HepG2 (cell line): ENCODE results near the gene RPL41. TPM values are rescaled to one million over a fixed set of nuclear protein-coding genes. Genes with fewer than 3 reads are reported as not detected.

Experiments used
- BHLHE40 ChIP-seq: IDR thresholded peaks from 2 replicates; pipeline ENCODE4 v1.6.1; 2011; ENCODE audit warnings: low read length, improper control_type of control experiment
- CEBPG ChIP-seq: IDR thresholded peaks from 2 replicates; pipeline ENCODE4 v1.6.1; 2016
- DR1 ChIP-seq: sonication (generic); formaldehyde crosslinking; IDR thresholded peaks from 2 replicates; pipeline ENCODE4 v1.8.0; 2021; ENCODE audit warnings: mild to moderate bottlenecking, missing genetic modification reagents, inconsistent platforms
- DZIP1 ChIP-seq: sonication (generic); formaldehyde crosslinking; IDR thresholded peaks from 2 replicates; pipeline ENCODE4 v1.5.0; 2020; ENCODE audit warnings: mild to moderate bottlenecking, missing genetic modification reagents
- ELF3 ChIP-seq: IDR thresholded peaks from 2 replicates; pipeline ENCODE4 v1.6.1; 2016; ENCODE audit warnings: missing genetic modification reagents, missing compliant biosample characterization
- HNRNPK ChIP-seq: fragments of 200-400 bp; formaldehyde crosslinking; IDR thresholded peaks from 2 replicates; pipeline ENCODE4 v1.6.1; 2018; ENCODE audit warnings: low read length, low read depth, moderate library complexity, mild to moderate bottlenecking; ENCODE audit not compliant: poor library complexity, severe bottlenecking
- HOXA3 ChIP-seq: sonication (generic); formaldehyde crosslinking; IDR thresholded peaks from 2 replicates; pipeline ENCODE4 v1.5.0; 2020; ENCODE audit warnings: missing genetic modification reagents
- HOXD1 ChIP-seq: sonication (generic); formaldehyde crosslinking; IDR thresholded peaks from 2 replicates; pipeline ENCODE4 v1.5.0; 2020; ENCODE audit warnings: missing genetic modification reagents
- SP1 ChIP-seq, 2 experiments: fragments of 450-650 bp in 1 of 2; sonication (generic) in 1 of 2; formaldehyde crosslinking in 1 of 2; IDR thresholded peaks; 2 replicates each; pipeline versions ENCODE4 v1.4.0 to v1.6.1; 2016 to 2020; ENCODE audit warnings: missing genetic modification reagents in 1 of 2
- ZBTB3 ChIP-seq: sonication (generic); formaldehyde crosslinking; IDR thresholded peaks from 2 replicates; pipeline ENCODE4 v1.4.0; 2020; ENCODE audit warnings: low read depth, mild to moderate bottlenecking, moderate library complexity, missing genetic modification reagents, borderline replicate concordance
- ZMAT3 ChIP-seq: sonication (generic); formaldehyde crosslinking; conservative IDR thresholded peaks from 2 replicates; pipeline ENCODE4 v1.7.0; 2021; ENCODE audit warnings: missing genetic modification reagents
- ZNF263 ChIP-seq: sonication (generic); formaldehyde crosslinking; IDR thresholded peaks from 2 replicates; pipeline ENCODE4 v1.4.0; 2020; ENCODE audit warnings: missing genetic modification reagents
- ZNF441 ChIP-seq: sonication (generic); formaldehyde crosslinking; IDR thresholded peaks from 2 replicates; pipeline ENCODE4 v1.7.0; 2021; ENCODE audit warnings: missing genetic modification reagents, borderline replicate concordance
- ZNF543 ChIP-seq: sonication (generic); formaldehyde crosslinking; IDR thresholded peaks from 2 replicates; pipeline ENCODE4 v1.4.0; 2020; ENCODE audit warnings: mild to moderate bottlenecking, missing genetic modification reagents
- ZSCAN12 ChIP-seq: sonication (generic); formaldehyde crosslinking; IDR thresholded peaks from 2 replicates; pipeline ENCODE4 v1.9.0; 2021; ENCODE audit warnings: mild to moderate bottlenecking, missing genetic modification reagents
- ZSCAN21 ChIP-seq: sonication (generic); formaldehyde crosslinking; IDR thresholded peaks from 2 replicates; pipeline ENCODE4 v1.8.0; 2022; ENCODE audit warnings: mild to moderate bottlenecking, missing genetic modification reagents, moderate library complexity, borderline replicate concordance
- ZSCAN29 ChIP-seq: sonication (generic); formaldehyde crosslinking; conservative IDR thresholded peaks from 2 replicates; pipeline ENCODE4 v1.4.0; 2020; ENCODE audit warnings: mild to moderate bottlenecking, missing genetic modification reagents
- polyA plus RNA-seq, 8 experiments: library from polyadenylated mRNA; depleted of rRNA in 3 of 8; stranded (reverse) in 7 of 8; unstranded in 1 of 8; fragments of >200 nt; fragmentation: Illumina TruSeq in 4 of 8; extraction: Trizol in 4 of 8; gene quantifications; 2 replicates each; pipeline versions ENCODE4 v1.2.1 to v1.2.3, GENCODE V29; 2011 to 2016; ENCODE audit warnings: low read depth in 4 of 8, missing spikeins in 1 of 8, mixed read lengths in 1 of 8; ENCODE audit not compliant: insufficient read depth in 1 of 8
- total RNA-seq, 5 experiments: library from RNA; depleted of rRNA; stranded (reverse); fragments of >200 nt; fragmentation: Illumina TruSeq; extraction: Trizol; gene quantifications; 2 replicates each; pipeline ENCODE4 v1.2.3, GENCODE V29; 2016; ENCODE audit warnings: low read depth in 1 of 5
- TF ChIP-seq, protein P1 (sequence below): sonication (generic); formaldehyde crosslinking; conservative IDR thresholded peaks from 2 replicates; pipeline ENCODE4 v1.4.0; 2020; ENCODE audit warnings: missing genetic modification reagents
- TF ChIP-seq, protein P2 (sequence below): sonication (generic); formaldehyde crosslinking; IDR thresholded peaks from 2 replicates; pipeline ENCODE4 v1.5.0; 2020; ENCODE audit warnings: missing genetic modification reagents
- TF ChIP-seq, protein P3 (sequence below): sonication (generic); formaldehyde crosslinking; IDR thresholded peaks from 2 replicates; pipeline ENCODE4 v1.4.0; 2020; ENCODE audit warnings: mild to moderate bottlenecking, missing genetic modification reagents

The RPL41 gene
- total and polyA plus RNA-seq, 2 of the 13 experiments (the other 11 are each of a cell fraction or from before 2014, with no cell fraction given): 4,012 to 7,670 TPM

DNA sequence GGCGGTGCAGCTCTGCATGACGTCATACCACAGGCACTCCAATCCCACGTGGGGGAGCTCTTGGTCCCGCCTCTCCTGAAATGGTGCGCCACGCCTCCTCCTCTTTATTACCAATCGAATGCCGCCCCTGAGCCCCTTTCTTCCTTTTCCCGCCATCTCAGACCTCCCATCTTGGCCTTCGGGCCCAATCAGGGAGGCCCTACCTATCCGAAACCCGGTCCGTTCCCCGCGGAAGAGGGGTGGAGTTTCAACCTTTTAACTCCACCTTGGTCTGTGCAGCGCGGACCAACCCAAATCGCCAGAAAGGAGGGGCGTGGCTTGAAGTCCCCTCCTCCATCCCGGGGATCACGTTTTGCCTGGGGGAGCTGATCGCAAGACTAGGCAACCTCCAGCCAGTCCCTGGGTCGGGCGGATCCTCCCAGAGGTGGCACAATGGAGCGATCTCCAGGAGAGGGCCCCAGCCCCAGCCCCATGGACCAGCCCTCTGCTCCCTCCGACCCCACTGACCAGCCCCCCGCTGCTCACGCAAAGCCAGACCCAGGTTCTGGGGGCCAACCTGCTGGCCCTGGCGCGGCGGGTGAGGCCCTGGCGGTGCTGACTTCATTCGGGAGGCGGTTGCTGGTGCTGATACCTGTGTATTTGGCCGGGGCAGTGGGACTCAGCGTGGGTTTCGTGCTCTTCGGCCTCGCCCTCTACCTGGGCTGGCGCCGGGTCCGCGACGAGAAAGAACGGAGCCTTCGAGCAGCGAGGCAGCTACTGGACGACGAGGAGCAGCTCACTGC, 11.6 kb downstream of the RPL41 start, which contains the start of gene ESYT1 (continued):
- TF ChIP-seq DZIP1 (CRISPR knock-in tag) (0 out of 2 replicates have a peak, but pooled peaks have one; percentile 55), SP1 (IDR thresholded peaks at IDR 0.05) (no peak), SP1 (CRISPR knock-in tag; IDR thresholded peaks at IDR 0.05) (peak; percentile 80; the same call in 1 of the 2 replicates), ZSCAN12 (CRISPR knock-in tag) (peak; percentile 30; the same call in 1 of the 2 replicates), ZBTB3 (CRISPR knock-in tag) (peak; percentile 75; the same call in 1 of the 2 replicates), HOXD1 (CRISPR knock-in tag) (no peak), ZSCAN29 (CRISPR knock-in tag) (peak; percentile 78; the same call in 1 of the 2 replicates), DR1 (CRISPR knock-in tag) (peak; percentile 67; the same call in 1 of the 2 replicates), ZMAT3 (CRISPR knock-in tag) (peak; percentile 77), BHLHE40 (peak; percentile 94), ZNF263 (CRISPR knock-in tag) (peak; percentile 63; the same call in 1 of the 2 replicates), ZSCAN21 (CRISPR knock-in tag) (peak; percentile 74; the same call in 1 of the 2 replicates), CEBPG (CRISPR knock-in tag) (0 out of 2 replicates have a peak, but pooled peaks have one; percentile 6), HNRNPK (no peak), ELF3 (peak; percentile 60), ZNF441 (CRISPR knock-in tag) (0 out of 2 replicates have a peak, but pooled peaks have one; percentile 27), HOXA3 (CRISPR knock-in tag) (peak; percentile 64; the same call in 1 of the 2 replicates), ZNF543 (CRISPR knock-in tag) (peak; percentile 65)
- TF ChIP-seq, protein P1, sequence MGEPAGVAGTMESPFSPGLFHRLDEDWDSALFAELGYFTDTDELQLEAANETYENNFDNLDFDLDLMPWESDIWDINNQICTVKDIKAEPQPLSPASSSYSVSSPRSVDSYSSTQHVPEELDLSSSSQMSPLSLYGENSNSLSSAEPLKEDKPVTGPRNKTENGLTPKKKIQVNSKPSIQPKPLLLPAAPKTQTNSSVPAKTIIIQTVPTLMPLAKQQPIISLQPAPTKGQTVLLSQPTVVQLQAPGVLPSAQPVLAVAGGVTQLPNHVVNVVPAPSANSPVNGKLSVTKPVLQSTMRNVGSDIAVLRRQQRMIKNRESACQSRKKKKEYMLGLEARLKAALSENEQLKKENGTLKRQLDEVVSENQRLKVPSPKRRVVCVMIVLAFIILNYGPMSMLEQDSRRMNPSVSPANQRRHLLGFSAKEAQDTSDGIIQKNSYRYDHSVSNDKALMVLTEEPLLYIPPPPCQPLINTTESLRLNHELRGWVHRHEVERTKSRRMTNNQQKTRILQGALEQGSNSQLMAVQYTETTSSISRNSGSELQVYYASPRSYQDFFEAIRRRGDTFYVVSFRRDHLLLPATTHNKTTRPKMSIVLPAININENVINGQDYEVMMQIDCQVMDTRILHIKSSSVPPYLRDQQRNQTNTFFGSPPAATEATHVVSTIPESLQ: peak; percentile 27; the same call in 1 of the 2 replicates
- TF ChIP-seq, protein P2, sequence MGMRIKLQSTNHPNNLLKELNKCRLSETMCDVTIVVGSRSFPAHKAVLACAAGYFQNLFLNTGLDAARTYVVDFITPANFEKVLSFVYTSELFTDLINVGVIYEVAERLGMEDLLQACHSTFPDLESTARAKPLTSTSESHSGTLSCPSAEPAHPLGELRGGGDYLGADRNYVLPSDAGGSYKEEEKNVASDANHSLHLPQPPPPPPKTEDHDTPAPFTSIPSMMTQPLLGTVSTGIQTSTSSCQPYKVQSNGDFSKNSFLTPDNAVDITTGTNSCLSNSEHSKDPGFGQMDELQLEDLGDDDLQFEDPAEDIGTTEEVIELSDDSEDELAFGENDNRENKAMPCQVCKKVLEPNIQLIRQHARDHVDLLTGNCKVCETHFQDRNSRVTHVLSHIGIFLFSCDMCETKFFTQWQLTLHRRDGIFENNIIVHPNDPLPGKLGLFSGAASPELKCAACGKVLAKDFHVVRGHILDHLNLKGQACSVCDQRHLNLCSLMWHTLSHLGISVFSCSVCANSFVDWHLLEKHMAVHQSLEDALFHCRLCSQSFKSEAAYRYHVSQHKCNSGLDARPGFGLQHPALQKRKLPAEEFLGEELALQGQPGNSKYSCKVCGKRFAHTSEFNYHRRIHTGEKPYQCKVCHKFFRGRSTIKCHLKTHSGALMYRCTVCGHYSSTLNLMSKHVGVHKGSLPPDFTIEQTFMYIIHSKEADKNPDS: no peak
- TF ChIP-seq, protein P3, sequence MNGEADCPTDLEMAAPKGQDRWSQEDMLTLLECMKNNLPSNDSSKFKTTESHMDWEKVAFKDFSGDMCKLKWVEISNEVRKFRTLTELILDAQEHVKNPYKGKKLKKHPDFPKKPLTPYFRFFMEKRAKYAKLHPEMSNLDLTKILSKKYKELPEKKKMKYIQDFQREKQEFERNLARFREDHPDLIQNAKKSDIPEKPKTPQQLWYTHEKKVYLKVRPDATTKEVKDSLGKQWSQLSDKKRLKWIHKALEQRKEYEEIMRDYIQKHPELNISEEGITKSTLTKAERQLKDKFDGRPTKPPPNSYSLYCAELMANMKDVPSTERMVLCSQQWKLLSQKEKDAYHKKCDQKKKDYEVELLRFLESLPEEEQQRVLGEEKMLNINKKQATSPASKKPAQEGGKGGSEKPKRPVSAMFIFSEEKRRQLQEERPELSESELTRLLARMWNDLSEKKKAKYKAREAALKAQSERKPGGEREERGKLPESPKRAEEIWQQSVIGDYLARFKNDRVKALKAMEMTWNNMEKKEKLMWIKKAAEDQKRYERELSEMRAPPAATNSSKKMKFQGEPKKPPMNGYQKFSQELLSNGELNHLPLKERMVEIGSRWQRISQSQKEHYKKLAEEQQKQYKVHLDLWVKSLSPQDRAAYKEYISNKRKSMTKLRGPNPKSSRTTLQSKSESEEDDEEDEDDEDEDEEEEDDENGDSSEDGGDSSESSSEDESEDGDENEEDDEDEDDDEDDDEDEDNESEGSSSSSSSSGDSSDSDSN: peak; percentile 60; the same call in 1 of the 2 replicates
